ENCODE measurements around the gene KMT2E.

KMT2E gene

DNA sequence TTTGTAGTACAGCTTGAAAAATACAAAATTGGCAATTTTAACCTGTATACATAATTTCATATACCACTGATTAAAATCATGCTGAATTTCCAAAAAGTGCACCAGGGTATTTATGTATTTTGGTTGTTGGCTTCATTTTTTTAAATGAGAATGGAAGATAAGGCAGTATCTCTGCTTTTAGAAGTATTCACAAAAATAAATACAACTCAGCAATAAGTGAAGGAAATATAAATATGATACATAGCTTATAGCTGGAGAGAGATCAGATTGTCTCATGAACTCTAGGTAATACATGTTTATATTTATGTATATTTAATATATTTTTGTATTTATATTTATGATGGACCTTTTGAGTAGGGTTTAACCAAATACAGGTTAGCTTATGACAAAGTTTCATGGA is 81.0 kb downstream of the KMT2E start:
- H2BK5ac ChIP-seq (ENCODE audit: low read depth, low read length, poor library complexity), result no peak overlapping the region
- H3K4me2 ChIP-seq (ENCODE audit: low read length), result no peak overlapping the region
- H3K4ac ChIP-seq (ENCODE audit: low read depth, low read length), result no peak overlapping the region

DNA sequence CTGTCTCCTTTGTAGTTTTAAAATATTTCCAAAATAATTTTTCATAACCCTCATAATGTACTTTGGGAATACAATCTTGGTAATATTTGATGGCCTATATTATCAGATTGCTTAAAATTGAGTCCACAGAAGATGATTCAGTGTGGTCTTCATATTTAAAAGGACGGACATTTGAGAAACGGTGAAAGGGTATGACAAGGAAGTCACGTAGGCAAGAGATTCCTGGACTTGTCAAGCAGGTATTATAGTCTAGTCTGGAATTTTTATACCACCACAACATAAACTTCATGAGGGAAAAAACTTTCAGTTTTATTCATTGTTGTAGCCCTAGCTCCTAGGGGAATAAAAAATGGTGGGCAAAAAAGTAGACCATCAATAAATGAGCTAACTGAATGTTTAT is 82.3 kb downstream of the KMT2E start:
- peak; percentile 13 to 74 for DNase-seq
- Histone ChIP-seq H3K9ac (ENCODE audit: low read length) (no peak overlapping the region), H3K79me2 (ENCODE audit: control insufficient read depth, insufficient read depth, low read length, poor library complexity) (no peaks in the 10 kb centered on the region), H2BK120ac (ENCODE audit: insufficient read depth, low read length, poor library complexity) (no peak overlapping the region), H4K8ac (ENCODE audit: low read depth, low read length) (no peak overlapping the region), H3K36me3 (ENCODE audit: control insufficient read depth in 1 of 2, insufficient read depth in 2 of 2, low read length in 2 of 2) (peaks cover 0 to 2% of the 10 kb centered on the region in 2 experiments), H3K4me2 (ENCODE audit: low read length) (no peak overlapping the region), H2AK5ac (ENCODE audit: low read length) (no peak overlapping the region), H4K12ac (ENCODE audit: low read depth, low read length) (no peak overlapping the region), H3K27ac (ENCODE audit: low read depth, low read length) (no peak overlapping the region), H3K23ac (ENCODE audit: low read length) (no peak overlapping the region), H2BK12ac (ENCODE audit: low read length) (no peak overlapping the region), H3K79me1 (ENCODE audit: low read length) (no peaks in the 10 kb centered on the region), H3K4me3 (ENCODE audit: low read depth, low read length) (no peak overlapping the region), H3K9me3 (ENCODE audit: insufficient read depth, low read depth, low read length) (no peaks in the 10 kb centered on the region), H4K91ac (ENCODE audit: low read depth, low read length) (no peak overlapping the region), H3K4me1 (ENCODE audit: control insufficient read depth in 1 of 2, insufficient read depth in 2 of 2, low read length in 2 of 2) (no peaks in the 10 kb centered on the region), H3K18ac (ENCODE audit: low read length) (no peak overlapping the region), H3K27me3 (ENCODE audit: insufficient read depth, low read length) (no peaks in the 10 kb centered on the region), H2AFZ (ENCODE audit: insufficient read depth, low read length, poor library complexity) (no peak overlapping the region), H2BK5ac (ENCODE audit: low read depth, low read length, poor library complexity) (no peak overlapping the region), H3K4ac (ENCODE audit: low read depth, low read length) (no peak overlapping the region), H3K14ac (ENCODE audit: low read length) (no peak overlapping the region)
- no CpG with 5 or more reads among the region's 3 CpGs for WGBS (ENCODE audit: extremely low coverage, insufficient coverage, insufficient read length)

More for the DNA sequence above, 81.0 kb downstream of the KMT2E start:
- Histone ChIP-seq H4K8ac (ENCODE audit: low read depth, low read length) (no peak overlapping the region), H3K18ac (ENCODE audit: low read length) (no peak overlapping the region), H3K27me3 (ENCODE audit: insufficient read depth, low read length) (no peaks in the 10 kb centered on the region), H3K23ac (ENCODE audit: low read length) (no peak overlapping the region), H3K27ac (ENCODE audit: low read depth, low read length) (no peak overlapping the region), H4K91ac (ENCODE audit: low read depth, low read length) (no peak overlapping the region), H4K12ac (ENCODE audit: low read depth, low read length) (no peak overlapping the region), H3K4me1 (ENCODE audit: control insufficient read depth in 1 of 2, insufficient read depth in 2 of 2, low read length in 2 of 2) (no peaks in the 10 kb centered on the region), H2AFZ (ENCODE audit: insufficient read depth, low read length, poor library complexity) (no peak overlapping the region), H2AK5ac (ENCODE audit: low read length) (no peak overlapping the region), H2BK12ac (ENCODE audit: low read length) (no peak overlapping the region), H3K9ac (ENCODE audit: low read length) (no peak overlapping the region), H3K36me3 (ENCODE audit: control insufficient read depth in 1 of 2, insufficient read depth in 2 of 2, low read length in 2 of 2) (peaks cover 0 to 2% of the 10 kb centered on the region in 2 experiments), H3K14ac (ENCODE audit: low read length) (no peak overlapping the region), H2BK120ac (ENCODE audit: insufficient read depth, low read length, poor library complexity) (no peak overlapping the region), H3K79me1 (ENCODE audit: low read length) (no peaks in the 10 kb centered on the region), H3K79me2 (ENCODE audit: control insufficient read depth, insufficient read depth, low read length, poor library complexity) (no peaks in the 10 kb centered on the region), H3K9me3 (ENCODE audit: insufficient read depth, low read depth, low read length) (no peaks in the 10 kb centered on the region), H3K4me3 (ENCODE audit: low read depth, low read length) (no peak overlapping the region)
- DNase-seq, result no peak

- no peaks in the 10 kb centered on the region for H3K9me3 ChIP-seq (ENCODE audit: insufficient read depth, low read depth, low read length)
- H3K18ac ChIP-seq (ENCODE audit: low read length), result no peak overlapping the region
- H3K27ac ChIP-seq (ENCODE audit: low read depth, low read length), result no peak overlapping the region
- peaks cover 0 to 2% of the 10 kb centered on the region in 2 experiments for H3K36me3 ChIP-seq (ENCODE audit: control insufficient read depth in 1 of 2, insufficient read depth in 2 of 2, low read length in 2 of 2)
- no peak overlapping the region for H2AFZ ChIP-seq (ENCODE audit: insufficient read depth, low read length, poor library complexity)
- no peak overlapping the region for H3K14ac ChIP-seq (ENCODE audit: low read length)
- no peak overlapping the region for H3K4me2 ChIP-seq (ENCODE audit: low read length)
- H3K79me1 ChIP-seq (ENCODE audit: low read length), result no peaks in the 10 kb centered on the region
- DNase-seq, result peak; percentile 16 to 82
- no peaks in the 10 kb centered on the region for H3K4me1 ChIP-seq (ENCODE audit: control insufficient read depth in 1 of 2, insufficient read depth in 2 of 2, low read length in 2 of 2)
- H3K9ac ChIP-seq (ENCODE audit: low read length), result no peak overlapping the region
- no peak overlapping the region for H2BK12ac ChIP-seq (ENCODE audit: low read length)
- no peak overlapping the region for H2BK5ac ChIP-seq (ENCODE audit: low read depth, low read length, poor library complexity)
- no peak overlapping the region for H4K8ac ChIP-seq (ENCODE audit: low read depth, low read length)
- no peaks in the 10 kb centered on the region for H3K27me3 ChIP-seq (ENCODE audit: insufficient read depth, low read length)
- no peak overlapping the region for H3K4me3 ChIP-seq (ENCODE audit: low read depth, low read length)
- H3K23ac ChIP-seq (ENCODE audit: low read length), result no peak overlapping the region
- H3K79me2 ChIP-seq (ENCODE audit: control insufficient read depth, insufficient read depth, low read length, poor library complexity), result no peaks in the 10 kb centered on the region
- no peak overlapping the region for H2BK120ac ChIP-seq (ENCODE audit: insufficient read depth, low read length, poor library complexity)
- H4K12ac ChIP-seq (ENCODE audit: low read depth, low read length), result no peak overlapping the region
- H4K91ac ChIP-seq (ENCODE audit: low read depth, low read length), result no peak overlapping the region
- no peak overlapping the region for H2AK5ac ChIP-seq (ENCODE audit: low read length)
- WGBS (ENCODE audit: extremely low coverage, insufficient coverage, insufficient read length), result no CpG with 5 or more reads among the region's 7 CpGs
- no peak overlapping the region for H3K4ac ChIP-seq (ENCODE audit: low read depth, low read length)
Measured at GRCh38 chr7:105097619-105098018, 83.6 kb downstream of the KMT2E start.

GRCh38 chr7:105098863-105099515 is 85.0 kb downstream of the KMT2E start:
- Histone ChIP-seq H2BK120ac (ENCODE audit: insufficient read depth, low read length, poor library complexity) (no peak overlapping the region), H3K4me2 (ENCODE audit: low read length) (no peak overlapping the region), H2BK5ac (ENCODE audit: low read depth, low read length, poor library complexity) (no peak overlapping the region), H3K36me3 (ENCODE audit: control insufficient read depth in 1 of 2, insufficient read depth in 2 of 2, low read length in 2 of 2) (peaks cover 1 to 2% of the 10 kb centered on the region in 2 experiments), H2AK5ac (ENCODE audit: low read length) (no peak overlapping the region), H4K8ac (ENCODE audit: low read depth, low read length) (no peak overlapping the region), H3K23ac (ENCODE audit: low read length) (no peak overlapping the region), H3K4me1 (ENCODE audit: control insufficient read depth in 1 of 2, insufficient read depth in 2 of 2, low read length in 2 of 2) (no peaks in the 10 kb centered on the region), H3K79me2 (ENCODE audit: control insufficient read depth, insufficient read depth, low read length, poor library complexity) (no peaks in the 10 kb centered on the region), H4K91ac (ENCODE audit: low read depth, low read length) (no peak overlapping the region), H4K12ac (ENCODE audit: low read depth, low read length) (no peak overlapping the region), H3K9me3 (ENCODE audit: insufficient read depth, low read depth, low read length) (no peaks in the 10 kb centered on the region), H3K18ac (ENCODE audit: low read length) (no peak overlapping the region), H3K14ac (ENCODE audit: low read length) (no peak overlapping the region), H2BK12ac (ENCODE audit: low read length) (no peak overlapping the region), H3K27me3 (ENCODE audit: insufficient read depth, low read length) (no peaks in the 10 kb centered on the region), H3K79me1 (ENCODE audit: low read length) (no peaks in the 10 kb centered on the region), H3K27ac (ENCODE audit: low read depth, low read length) (no peak overlapping the region), H2AFZ (ENCODE audit: insufficient read depth, low read length, poor library complexity) (no peak overlapping the region), H3K4ac (ENCODE audit: low read depth, low read length) (no peak overlapping the region), H3K4me3 (ENCODE audit: low read depth, low read length) (no peak overlapping the region), H3K9ac (ENCODE audit: low read length) (no peak overlapping the region)
- no CpG with 5 or more reads among the region's 2 CpGs for WGBS (ENCODE audit: extremely low coverage, insufficient coverage, insufficient read length)
- peak; percentile 20 to 84 for DNase-seq

Data from trophoblast cell (in vitro differentiated cells and primary cell).